GM12801 (cell line): ENCODE data around the gene SRP9.

Experiments
- CTCF ChIP-seq: IDR thresholded peaks from one replicate; pipeline ENCODE4 v1.5.1; 2011; ENCODE audit warnings: control low read depth; ENCODE audit not compliant: insufficient read length; ENCODE audit errors: extremely low read depth

Gene SRP9

DNA sequence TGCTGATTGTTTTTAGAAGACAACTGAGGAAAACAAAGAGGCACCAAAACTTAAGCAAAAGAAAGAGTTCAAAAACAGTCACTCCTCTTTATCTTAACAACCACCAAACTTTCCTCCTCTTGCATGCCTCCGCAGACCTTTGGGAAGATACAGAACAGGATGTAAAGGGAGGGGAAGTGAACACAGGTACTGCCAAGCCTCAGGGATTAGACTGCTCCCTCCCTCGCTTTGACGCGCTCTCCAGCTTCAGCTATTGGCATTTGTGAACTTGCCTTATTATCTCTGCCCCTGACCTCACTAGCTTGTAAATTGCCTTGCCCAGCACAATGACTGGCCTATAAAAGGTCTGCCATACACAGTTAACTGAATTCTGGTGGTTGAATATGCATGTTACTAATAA, 4.8 kb upstream of the SRP9 start:
- no peak for TF ChIP-seq CTCF

- no peak for TF ChIP-seq CTCF
Observed at GRCh38 chr1:225774281-225775147, 3.1 kb upstream of the SRP9 start.

- TF ChIP-seq CTCF = no peak
Observed at GRCh38 chr1:225776294-225776693, 1.3 kb upstream of the SRP9 start.

- no peak for TF ChIP-seq CTCF
Observed at GRCh38 chr1:225777058-225777582, 506 bp upstream of the SRP9 start.

DNA sequence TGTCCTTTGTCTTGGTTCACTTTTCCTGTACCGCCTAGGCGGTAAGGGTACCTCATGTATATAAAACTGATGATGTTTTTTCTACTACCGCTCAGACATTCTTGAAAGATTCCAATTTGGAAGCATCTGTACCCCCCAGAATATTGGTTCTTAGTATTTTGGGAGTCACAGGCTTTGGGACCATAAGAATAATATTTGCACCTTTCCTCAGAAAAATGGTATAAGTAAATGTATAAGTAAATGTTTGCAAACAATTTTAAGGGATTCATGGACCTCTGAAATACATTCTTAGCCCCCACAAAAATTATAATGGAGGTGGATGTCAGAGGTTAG, 677 bp downstream of the SRP9 start:
- no peak for TF ChIP-seq CTCF

DNA sequence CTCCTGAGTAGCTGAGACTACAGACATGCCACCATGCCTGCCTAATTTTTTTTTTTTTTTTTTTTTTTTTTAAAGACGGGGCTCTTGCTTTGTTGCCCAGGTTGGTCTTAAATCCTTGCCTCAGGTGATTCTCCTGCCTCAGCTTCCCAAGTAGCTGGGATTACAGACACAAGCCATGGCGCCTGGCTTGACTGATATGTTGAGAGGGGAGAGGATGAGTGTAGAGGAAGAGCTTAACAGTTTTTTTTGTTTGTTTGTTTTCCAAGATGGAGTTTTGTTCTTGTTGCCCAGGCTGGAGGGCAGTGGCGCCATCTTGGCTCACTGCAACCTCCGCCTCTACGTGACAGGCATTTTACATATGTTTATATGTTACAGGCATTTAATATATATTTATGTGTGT, 2.5 kb downstream of the SRP9 start:
- no peak for TF ChIP-seq CTCF

- TF ChIP-seq CTCF = no peak
Observed at GRCh38 chr1:225780630-225781029, 3.0 kb downstream of the SRP9 start.
